NCI-H82 (cell line): ENCODE results near the gene FAM240A.

ENCODE experiments used
- DNase-seq: peaks from one replicate; lab custom pipeline; 2025; lab: John Stamatoyannopoulos, UW

FAM240A gene

DNA sequence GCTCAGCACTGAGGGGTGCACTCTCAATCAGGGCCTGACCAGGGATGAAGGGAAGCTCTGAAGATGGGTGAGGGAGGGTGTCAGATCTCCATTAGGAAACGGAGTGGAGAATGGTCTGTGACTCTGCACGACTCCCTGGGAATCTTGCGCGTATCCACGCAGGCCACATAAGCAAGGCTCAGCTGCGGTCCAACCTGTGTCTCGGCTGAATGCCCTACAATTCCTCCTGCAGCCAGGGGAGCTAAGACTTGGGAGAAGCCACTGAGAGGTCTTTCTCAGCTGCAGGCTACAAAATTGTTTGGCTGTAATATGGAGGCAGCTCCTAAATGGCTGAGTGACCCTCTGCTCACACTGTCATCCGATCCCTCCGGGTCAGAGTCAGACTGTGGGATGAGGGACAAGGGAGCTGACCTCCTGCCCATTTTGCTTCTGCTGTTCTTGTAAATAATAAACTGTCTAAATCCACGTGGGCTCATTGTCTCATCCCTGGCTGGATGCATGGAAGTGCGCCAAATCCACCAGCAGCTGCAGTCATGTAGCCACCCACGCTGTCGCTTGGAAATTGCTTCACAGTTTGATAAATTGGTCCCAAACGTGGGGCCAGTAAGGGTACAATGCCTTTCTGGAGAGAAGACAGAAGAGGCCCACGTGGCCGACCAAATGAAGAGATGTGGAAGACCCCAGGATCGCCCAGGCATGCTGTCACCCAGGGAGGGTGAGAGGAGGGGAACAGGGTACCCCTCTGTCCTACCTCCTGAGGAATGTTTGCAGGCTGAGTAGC lies 50.6 kb downstream of the FAM240A start:
- no peak for DNase-seq

DNA sequence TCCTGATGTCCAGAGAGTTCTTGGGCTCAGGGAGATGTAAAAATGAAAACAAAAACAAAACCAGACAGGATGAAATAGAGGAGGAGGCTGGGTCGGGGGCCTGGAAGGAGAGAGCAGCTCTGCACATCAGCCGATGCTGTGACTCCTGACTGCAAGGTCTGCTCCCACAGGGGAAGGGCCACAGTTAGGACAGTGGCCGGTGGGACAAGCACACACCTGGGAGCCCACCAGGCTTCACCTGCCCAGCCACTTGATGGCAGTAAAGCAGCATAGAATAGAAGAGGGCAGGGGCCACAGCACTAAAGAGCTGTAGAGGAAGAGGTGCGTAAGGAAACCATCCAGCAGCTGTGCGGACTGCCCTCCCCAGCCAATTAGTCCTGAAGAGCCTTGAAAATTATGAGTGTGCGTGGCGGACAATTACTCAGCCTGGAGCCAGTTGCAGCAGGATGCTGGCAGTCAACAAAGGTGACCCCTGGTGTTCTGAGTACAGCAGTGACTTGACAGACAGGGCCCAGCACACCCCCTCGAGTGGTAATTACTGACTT lies 51.3 kb downstream of the FAM240A start:
- peak; percentile 29 for DNase-seq

DNA sequence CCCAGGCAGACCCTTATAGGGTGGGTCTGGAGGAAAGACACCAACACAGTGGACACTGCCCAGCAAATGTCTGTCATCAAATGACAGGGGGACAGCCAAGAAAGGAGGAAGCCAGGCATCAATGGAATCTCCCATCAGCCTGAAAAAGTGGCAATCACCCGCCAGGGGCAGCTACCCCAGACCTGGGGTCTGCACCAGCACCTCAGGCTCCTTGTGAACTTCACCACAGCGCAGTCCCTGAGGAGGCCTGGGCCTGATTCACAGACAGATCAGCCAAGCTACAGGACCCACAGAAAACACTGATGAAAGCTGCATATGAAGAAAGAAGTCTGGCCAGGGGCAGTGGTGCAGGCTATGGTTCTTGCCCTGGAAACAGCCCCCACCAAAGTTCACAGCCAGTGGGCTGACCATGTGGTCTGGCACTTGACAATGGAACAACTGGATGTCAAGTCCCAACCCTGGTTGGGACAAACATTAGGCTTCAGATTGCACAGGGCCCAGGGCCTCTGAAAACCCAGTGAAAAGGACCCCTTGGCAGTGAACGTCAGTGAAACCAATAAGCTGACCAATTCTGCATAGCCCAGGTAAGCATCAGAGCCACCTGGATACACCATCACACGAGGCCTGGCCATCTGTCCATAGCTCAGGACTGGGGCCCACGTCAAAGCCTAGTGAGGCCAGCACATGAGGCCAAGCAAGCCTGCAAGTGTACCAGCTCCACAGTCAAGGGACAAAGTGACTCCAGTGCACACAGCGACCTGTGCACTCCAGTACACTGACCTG lies 52.1 kb downstream of the FAM240A start:
- no peak for DNase-seq

DNA sequence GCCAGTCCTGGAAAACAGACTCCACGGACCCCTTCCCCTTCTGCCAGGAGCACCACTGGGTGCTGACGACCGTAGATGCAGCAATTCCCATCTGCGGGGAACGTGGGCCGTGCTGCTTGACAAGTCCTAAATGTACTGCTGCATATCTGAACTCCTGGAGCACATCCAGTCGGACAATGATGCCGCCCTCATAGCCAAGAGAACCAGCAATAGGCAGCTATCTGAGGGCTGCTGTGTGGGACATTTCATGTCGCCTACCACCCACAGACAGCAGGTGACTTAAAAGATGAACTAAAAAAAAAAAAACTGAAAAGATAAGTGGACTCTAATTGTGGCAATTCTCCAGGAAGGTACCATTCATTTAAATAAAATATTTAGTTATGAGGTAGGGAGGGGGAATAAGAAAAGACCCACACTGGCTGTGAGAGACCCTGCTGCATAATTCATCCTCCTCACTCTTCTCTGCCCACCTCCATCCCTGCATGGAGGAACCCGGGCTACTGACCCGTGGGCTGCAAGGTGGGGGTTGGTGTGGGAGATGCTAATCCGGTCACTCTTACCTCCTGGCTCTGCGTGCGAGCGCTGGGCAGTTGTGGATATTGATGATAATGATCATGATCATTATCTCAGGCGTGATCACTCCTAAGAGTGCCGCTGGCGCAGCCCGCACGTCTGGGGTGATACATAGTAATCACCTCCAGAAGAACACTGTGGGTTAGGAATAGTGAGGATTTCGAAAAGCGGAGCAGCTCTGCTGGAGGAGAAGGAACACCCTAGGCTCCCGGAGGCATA lies 52.8 kb downstream of the FAM240A start:
- DNase-seq = no peak

DNA sequence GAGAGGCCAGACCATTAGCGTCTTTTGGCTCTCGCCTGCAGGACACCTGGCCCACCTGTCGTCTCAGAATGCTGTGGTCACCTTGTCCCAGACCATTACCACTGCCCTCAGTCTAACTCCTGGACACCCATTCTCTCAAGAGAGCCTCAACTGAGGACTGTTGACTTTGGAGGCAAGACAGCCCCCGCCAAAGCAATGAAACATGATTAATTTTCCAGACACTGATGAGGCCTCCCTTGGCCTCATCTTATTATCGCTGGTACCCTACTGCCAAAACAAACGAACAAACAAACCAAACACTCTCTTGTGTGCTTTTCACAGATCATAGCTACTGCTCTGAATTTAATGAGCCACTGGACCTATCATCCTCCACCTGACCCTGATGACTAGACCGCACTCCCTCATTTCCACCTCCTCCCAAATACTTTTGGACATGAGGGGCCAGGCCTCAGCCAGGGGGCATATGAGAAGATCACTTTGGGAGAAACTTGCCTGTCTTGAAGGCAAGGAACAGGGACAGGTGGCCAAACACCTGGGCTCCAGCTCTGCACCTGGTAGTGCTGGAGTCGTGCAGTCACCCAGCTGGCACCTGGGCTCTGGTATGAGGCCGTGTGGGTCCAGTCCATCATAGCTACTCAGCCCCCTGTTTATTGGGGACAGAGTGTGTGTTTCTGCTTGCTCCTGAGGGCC lies 53.6 kb downstream of the FAM240A start:
- no peak for DNase-seq

DNA sequence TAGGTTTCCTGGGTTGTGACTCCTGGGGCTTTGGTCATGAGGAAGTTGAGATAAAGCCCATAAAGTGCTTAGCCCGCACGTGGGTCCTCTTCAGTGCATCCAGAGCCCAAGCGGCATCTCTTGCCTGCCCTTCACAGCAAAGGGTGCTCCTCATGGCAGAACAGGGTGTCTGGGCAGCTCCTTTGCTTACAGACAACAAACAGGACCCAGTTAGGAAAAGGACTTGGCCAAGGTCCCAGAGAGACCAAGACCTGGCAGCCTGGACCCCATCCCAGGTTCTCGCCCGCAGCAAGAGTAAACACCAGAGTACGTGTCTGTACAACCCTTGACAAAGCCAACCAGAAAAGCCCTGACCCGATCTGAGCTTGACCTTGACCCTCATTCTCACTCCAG lies 54.1 kb downstream of the FAM240A start:
- no peak for DNase-seq

DNA sequence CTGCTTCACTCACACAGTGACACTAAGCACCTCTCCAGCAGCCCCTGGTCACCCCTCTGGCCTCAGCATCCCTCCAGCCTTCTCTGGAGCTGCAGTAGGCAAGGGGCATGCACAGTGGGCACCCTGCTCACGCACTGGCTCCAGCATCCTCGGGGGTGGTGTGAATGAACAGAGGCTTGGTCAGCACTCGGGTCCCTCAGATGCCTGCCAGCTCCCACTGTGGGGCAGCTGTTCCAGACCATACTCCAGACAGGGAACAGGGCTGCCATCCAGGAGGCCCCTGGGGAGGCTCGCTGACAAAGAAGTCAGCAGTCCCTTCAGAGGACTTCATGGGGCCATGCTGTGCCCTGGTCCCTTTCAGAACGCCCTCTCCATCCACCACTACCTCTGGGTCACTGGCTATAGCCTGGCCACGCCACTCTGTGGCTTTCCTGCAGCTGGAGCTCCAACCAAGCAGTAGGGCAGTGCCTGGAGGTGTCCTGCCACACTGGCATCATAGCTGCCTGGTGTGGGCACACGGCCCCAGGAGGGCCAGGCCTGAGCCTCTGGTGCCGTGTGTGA lies 54.8 kb downstream of the FAM240A start:
- no peak for DNase-seq

DNA sequence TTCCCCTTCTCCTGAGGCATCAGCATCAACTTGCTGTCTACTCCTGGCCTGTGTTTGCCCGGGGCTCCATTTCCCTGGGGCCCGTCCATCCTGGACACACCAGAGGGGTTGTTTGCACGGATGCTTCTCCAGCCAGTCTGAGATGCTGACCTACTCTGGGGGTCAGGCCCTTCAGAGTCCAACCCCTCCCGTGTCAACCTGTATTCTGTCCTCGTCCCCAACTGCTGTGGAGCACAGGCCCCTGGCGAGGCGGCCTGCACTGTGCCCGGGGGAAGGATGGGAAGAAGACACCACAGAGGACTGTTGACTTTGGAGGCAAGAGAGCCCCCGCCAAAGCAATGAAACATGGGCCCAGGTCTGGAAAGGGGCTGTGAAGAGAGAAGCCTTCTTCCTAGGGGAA lies 55.3 kb downstream of the FAM240A start:
- DNase-seq = no peak

DNA sequence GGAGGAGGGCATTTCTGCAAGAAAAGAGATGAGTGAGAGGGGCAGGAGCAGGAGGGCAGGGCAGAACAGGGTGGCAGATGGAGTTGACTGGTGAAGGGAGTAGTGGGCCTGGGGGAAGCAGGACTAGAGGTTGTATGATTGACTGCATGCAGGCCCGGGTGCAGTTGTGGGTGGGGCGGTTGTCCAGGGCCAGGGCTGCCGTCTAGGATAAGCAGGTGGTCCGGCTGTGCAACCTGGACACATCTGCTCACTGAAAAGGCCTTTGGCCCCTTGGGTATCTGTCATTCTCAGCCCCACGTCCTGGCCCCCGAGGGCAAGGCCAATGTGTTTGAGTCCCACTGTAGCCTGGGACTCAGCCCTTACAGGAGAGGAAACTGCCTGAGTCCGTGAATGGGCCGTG lies 55.8 kb downstream of the FAM240A start:
- no peak for DNase-seq

DNA sequence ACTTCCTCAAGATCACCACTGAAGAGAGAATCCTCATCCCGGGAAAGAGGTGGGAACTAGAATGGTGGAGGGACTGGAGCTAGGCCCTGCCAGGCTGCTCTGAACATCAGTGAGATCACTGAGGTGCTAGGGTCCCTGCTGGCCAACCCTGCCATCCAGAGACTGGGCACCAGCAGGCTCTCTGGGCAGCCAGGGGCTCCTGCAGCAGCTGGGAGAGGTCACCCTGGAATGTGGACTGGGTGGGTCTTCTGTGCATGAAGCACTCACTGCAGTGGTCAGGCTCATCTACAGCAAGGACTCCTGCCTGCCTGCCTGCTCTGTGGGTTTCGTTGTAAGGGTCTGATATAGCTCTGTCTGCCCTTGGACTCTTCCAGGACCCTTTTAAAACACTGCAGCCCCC lies 56.3 kb downstream of the FAM240A start:
- no peak for DNase-seq

DNA sequence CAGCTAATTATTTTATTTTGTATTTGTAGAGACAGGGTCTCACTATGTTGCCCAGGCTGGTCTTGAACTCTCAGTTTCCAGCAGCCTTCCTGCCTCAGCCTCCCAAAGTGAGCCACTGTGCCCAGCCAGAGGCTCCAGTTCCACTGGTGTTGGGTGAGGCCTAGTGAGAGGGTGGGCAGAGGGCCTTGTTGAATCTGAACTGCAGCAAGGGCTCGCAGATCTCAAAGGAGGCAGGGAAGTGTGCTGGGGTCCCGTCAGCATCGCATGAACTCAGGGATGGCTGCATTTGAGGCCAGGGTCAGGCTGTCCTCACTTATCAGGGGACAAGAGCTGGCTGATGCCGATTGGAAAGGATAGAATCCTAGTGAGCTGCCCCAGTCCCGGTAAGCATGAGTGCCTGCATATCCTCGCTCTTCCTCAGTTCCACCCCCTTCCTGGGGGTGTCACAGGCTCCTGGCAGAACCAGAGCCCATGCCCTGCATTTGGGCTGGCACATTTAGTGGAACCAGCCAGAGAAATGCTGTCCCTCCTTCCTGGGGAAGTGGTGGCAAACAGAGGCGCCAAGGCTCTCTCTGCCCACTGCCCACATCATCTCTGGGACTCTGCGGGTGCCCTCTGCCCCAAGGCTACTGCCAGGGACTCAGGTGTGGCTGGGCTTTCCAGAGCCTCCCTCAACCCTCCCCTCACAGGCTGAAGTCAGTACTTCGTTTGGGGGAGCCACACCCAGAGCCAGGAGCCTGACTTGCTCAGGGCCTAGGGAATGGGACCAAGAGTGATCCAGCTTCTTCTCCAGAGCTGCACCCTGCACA lies 57.1 kb downstream of the FAM240A start:
- DNase-seq = no peak

DNA sequence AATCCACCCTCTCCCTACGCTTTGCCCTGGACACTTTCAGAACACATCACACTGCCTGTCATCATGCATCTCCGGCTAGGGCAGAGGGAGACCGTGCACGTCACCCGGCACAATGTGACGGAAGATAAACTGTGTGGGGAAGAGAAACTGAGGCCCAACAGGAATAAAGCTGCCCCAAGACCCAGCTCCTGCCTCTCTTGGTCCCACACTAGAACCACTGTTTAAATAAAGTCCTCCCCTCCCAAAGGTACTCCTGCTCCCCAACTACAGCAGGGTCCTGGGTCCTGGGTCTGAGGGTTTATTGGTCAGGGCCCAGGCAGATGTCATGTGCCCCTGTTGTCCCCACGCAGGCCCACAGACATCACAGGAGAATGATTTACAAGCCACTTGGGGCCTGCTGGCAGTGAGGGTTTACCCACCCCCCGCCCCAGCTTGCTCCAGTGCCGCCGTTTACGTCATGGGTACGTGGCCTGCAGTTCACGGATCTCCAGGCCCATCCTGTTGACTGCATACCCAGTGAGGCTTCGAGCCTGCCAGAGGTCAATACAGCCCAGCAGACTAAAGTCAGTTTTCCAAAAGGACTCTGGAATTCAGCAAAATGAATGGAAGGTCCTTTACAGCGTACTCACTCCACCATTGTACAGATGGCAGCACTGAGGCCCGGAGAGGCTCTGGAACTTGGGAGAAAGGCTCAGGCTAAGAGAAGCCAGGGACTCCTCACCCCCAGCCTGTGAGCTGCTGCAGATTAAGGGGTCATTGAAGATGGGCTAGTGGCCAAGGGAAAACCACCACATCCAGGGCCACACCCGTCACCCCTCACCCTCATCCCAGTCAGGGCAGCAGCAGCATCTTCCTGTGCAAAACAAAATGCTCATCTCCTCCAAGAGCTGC lies 57.9 kb downstream of the FAM240A start:
- DNase-seq = no peak

DNA sequence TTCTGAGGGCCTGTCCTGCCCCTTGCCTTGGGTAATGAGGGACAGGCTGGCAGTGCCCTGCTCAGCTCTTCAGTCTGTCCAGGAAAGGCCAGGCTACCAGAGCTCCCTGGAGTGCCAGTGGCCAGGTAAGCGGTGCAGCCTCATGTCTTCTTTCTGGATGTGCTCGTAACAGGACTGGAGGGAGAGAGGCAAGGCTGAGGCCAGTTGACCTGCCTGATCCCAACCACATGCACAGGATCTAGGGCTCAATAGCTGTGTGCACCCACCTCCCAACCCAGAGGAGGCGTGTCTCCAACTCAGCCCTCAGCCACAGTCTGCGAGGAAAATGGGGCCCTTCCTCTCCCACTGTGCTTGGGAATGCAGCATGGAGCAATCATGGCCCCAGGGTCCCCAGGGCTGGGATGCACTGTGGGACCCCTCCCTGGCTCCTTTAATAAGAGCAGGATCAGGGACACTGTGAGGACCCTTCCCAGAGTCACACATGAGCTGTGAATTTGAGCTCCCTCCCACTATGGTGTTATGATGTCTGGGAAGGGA lies 58.6 kb downstream of the FAM240A start:
- no peak for DNase-seq

DNA sequence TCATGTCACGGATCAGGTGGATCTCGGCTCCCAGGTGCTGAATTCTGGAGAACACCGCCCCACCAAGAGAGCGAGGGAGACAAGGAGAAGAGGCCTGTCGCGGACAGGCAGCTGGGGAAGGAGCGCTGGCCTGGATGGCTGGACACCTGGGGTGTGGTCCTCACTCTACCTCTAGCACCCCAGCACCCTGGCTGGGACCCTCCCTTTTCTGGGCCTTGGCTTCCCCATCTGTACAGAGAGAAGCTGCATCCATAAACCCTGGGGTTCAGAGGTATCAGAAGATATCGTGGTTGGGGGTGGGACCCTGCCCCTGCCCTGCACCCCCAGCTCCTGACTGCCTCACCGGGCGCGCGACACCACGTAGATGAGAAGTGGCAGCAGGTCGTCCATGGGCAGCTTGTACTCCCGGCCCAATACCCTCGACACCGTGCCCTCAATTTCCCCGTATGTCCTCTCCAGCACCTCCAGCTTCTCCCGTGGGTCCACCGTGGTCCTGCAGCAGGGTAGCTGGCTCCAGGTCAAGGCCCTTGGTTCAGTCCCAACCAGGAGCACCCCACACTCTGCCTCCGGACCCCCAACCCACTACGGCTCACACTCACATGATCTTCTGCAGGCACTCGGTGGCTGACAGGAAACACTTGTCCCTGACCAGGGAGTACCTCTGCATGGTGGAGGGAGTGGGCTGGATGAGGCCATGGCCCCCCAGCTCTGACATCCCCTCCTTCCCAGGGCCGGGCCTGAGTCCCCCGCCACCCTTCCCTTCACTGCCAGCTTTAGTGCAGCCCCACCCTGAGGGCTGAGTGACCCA lies 59.4 kb downstream of the FAM240A start:
- no peak for DNase-seq

DNA sequence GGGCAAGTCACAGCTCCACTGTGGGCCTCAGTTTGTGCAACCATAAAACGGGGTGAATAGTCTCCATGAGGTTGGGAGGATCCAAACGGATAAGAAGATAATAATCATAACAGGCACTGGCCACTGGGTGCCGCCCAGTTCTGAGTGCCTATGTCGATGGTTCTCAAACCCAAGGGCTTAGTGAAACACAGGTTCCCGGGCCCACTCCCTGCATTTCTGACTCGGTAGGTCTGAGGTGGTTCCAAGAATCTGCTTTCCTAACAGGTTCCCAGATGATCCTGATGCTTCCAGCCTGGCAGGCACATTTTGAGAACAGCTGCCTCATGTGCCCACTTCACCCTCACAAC lies 60.0 kb downstream of the FAM240A start:
- DNase-seq = no peak

DNA sequence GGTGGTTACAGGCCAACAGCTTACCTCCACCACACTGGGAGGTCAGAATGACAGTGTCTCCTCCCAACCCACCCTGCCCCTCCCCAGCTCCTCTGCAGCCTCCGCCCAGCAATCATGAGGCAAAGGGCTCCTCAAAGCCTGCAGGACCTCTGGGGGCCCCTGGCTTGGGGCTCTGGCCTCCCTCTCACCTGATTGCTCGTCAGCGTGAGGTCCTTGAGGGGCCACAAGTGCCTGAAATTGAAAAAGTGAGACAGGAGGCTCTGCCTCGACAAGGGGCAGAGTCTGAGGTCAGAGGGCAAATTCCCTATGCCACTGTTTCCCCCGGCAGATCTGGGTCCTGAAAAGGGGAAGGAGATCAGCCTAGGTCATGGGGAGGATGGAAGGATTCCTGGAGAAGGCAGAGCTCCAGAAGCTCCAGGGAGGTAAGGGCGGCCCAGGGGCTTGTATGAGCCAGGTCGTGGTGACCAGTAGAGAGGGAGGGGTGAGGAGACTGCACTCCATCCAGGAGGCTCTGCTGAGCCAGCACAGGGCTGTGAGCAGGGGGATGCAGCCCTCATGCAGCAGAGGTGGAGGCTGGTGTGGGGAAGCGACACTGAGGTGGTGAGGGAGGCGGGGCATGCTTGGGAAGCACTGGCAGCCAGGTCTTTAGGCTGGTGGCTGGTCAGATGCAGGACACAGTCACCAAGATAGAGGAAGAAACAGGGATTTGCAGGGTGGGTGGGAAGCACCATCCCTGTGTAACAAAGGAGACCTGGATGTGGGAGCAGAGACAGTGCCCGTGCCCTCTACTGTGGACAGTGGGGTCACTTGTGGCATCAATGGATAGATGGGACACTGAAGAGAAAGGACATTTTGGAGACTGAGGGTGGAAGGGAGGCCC lies 61.1 kb downstream of the FAM240A start:
- no peak for DNase-seq

DNA sequence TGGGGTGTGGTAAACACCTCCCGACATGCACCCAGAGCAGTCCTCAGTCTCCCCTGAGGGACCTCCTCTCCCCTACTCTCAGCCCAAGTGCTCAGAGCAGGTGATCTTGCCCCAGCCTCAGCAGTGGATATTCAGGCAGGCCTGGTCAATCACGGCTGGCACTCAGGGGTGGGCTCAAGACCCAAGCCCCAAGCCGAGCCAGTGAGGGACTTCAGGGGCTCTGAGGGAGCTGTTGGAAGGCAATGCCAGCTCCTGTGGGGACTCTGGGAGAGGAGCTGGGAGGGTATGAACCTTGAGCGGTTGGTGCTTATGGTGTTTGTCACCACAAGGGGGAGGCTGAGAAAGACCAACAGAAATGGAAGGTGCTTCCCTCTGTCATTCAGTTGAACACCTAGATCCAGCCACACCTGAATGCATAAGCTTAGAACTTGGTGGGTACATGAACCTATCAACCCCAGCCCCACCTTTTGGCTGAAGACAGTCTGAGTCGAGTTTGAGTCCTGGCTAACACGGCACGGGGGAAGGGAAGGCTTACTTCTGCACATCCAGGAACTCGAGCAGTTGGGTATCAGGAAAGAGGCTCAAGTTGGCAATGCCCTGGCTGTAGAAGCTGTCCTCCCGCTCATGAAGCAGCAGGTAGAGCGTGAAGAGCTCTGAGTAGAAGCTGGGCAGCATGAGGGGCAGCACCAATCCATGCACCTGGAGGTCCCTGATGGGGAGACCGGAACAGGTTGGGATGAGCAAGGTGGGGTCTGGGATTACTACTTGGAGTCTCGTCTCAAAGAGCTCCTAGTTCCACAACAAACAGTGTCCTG lies 61.9 kb downstream of the FAM240A start:
- DNase-seq = peak; percentile 6
